ENCODE data around the gene AGPAT3. TPM values are rescaled to one million over a fixed set of nuclear protein-coding genes. Genes with fewer than 3 reads are reported as not detected.

Gene AGPAT3
- total and polyA plus RNA-seq, 10 of the 15 experiments (the other 5 are each of a cell fraction or from before 2014, with no cell fraction given): 1.2 to 110 (median 30.8) TPM

- TF ChIP-seq ZBTB11 (CRISPR knock-in tag; IDR thresholded peaks at IDR 0.05) (no peak), SRF (IDR thresholded peaks at IDR 0.05; ENCODE audit: low read depth in 2 of 2, low read length in 2 of 2) (no peak), POLR2A (IDR thresholded peaks at IDR 0.05; ENCODE audit: low read depth, low read length) (no peak), RB1 (IDR thresholded peaks at IDR 0.05; ENCODE audit: borderline replicate concordance) (no peak)
- TF ChIP-seq, protein P1, sequence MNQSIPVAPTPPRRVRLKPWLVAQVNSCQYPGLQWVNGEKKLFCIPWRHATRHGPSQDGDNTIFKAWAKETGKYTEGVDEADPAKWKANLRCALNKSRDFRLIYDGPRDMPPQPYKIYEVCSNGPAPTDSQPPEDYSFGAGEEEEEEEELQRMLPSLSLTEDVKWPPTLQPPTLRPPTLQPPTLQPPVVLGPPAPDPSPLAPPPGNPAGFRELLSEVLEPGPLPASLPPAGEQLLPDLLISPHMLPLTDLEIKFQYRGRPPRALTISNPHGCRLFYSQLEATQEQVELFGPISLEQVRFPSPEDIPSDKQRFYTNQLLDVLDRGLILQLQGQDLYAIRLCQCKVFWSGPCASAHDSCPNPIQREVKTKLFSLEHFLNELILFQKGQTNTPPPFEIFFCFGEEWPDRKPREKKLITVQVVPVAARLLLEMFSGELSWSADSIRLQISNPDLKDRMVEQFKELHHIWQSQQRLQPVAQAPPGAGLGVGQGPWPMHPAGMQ (IDR thresholded peaks at IDR 0.05; ENCODE audit: borderline replicate concordance): no peak
These were observed 4.7 kb downstream of the AGPAT3 start (continued) for GRCh38 chr21:43869486-43870325.

- FAIRE-seq: no peak
- in situ Hi-C loops (cut with MboI) (no loop called here), intact Hi-C loops (cut with micrococcal nuclease; ENCODE audit: unreplicated experiment) (no loop called here)
- no peak for DNase-seq (ENCODE audit: low read depth, low spot score)
- WGBS (ENCODE audit: insufficient coverage, insufficient replicate concordance, low lambda C conversion rate, missing lambda C conversion rate): 98% methylated on average over 4 of the region's 4 CpGs
- Histone ChIP-seq H3K9ac (ENCODE audit: control insufficient read depth, insufficient read depth, low read length) (no peak overlapping the region), H2AFZ (ENCODE audit: control insufficient read depth, low read depth, low read length) (no peak overlapping the region), H3K27me3 (replicated peaks in 1 of 2; ENCODE audit: control insufficient read depth in 2 of 2, insufficient read depth in 2 of 2, low read length in 1 of 2) (no peaks in the 10 kb centered on the region), H3K4me1 (ENCODE audit: control insufficient read depth, insufficient read depth, low read length) (peaks cover 16% of the 10 kb centered on the region), H3K36me3 (ENCODE audit: control insufficient read depth in 2 of 2, insufficient read depth in 2 of 2, low read length in 1 of 2) (peaks cover 8 to 15% of the 10 kb centered on the region in 2 experiments; a peak in 3 of 4 replicates), H4K20me1 (ENCODE audit: control insufficient read depth, insufficient read depth) (peaks cover 3% of the 10 kb centered on the region; the same call in 1 of the 2 replicates), H3K4me3 (no peak overlapping the region), H3K9me3 (replicated peaks; ENCODE audit: control insufficient read depth, insufficient read depth, low read length) (no peaks in the 10 kb centered on the region; the same call in 2 of the 3 replicates), H3K79me2 (ENCODE audit: control insufficient read depth, insufficient read depth, low read length) (peaks cover 84% of the 10 kb centered on the region), H3K4me2 (ENCODE audit: control insufficient read depth, insufficient read depth) (no peak overlapping the region), H3K27ac (ENCODE audit: control insufficient read depth, insufficient read depth) (no peak overlapping the region)
- ChIA-PET POLR2A (no interaction called here), CTCF (no interaction called here), RAD21 (ENCODE audit: unreplicated experiment) (no interaction called here), SMC1A (ENCODE audit: uncharacterized antibody, unreplicated experiment) (no interaction called here)
- no TSS peak for BruUV-seq (replicated peaks)
- no peak for ATAC-seq
- TF ChIP-seq NRF1 (conservative IDR thresholded peaks at IDR 0.05; ENCODE audit: low read depth, low read length) (no peak), SP1 (IDR thresholded peaks at IDR 0.05; ENCODE audit: low read depth, low read length) (no peak), ZNF622 (IDR thresholded peaks at IDR 0.05) (no peak), SUZ12 (IDR thresholded peaks at IDR 0.05; ENCODE audit: unreplicated experiment) (no peak), ZSCAN29 (IDR thresholded peaks at IDR 0.05) (no peak)
- TF ChIP-seq, protein P2, sequence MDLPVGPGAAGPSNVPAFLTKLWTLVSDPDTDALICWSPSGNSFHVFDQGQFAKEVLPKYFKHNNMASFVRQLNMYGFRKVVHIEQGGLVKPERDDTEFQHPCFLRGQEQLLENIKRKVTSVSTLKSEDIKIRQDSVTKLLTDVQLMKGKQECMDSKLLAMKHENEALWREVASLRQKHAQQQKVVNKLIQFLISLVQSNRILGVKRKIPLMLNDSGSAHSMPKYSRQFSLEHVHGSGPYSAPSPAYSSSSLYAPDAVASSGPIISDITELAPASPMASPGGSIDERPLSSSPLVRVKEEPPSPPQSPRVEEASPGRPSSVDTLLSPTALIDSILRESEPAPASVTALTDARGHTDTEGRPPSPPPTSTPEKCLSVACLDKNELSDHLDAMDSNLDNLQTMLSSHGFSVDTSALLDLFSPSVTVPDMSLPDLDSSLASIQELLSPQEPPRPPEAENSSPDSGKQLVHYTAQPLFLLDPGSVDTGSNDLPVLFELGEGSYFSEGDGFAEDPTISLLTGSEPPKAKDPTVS (IDR thresholded peaks at IDR 0.05; ENCODE audit: low read depth, low read length): no peak
- TF ChIP-seq, protein P3, sequence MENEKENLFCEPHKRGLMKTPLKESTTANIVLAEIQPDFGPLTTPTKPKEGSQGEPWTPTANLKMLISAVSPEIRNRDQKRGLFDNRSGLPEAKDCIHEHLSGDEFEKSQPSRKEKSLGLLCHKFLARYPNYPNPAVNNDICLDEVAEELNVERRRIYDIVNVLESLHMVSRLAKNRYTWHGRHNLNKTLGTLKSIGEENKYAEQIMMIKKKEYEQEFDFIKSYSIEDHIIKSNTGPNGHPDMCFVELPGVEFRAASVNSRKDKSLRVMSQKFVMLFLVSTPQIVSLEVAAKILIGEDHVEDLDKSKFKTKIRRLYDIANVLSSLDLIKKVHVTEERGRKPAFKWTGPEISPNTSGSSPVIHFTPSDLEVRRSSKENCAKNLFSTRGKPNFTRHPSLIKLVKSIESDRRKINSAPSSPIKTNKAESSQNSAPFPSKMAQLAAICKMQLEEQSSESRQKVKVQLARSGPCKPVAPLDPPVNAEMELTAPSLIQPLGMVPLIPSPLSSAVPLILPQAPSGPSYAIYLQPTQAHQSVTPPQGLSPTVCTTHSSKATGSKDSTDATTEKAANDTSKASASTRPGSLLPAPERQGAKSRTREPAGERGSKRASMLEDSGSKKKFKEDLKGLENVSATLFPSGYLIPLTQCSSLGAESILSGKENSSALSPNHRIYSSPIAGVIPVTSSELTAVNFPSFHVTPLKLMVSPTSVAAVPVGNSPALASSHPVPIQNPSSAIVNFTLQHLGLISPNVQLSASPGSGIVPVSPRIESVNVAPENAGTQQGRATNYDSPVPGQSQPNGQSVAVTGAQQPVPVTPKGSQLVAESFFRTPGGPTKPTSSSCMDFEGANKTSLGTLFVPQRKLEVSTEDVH (IDR thresholded peaks at IDR 0.05; ENCODE audit: low read depth, partially characterized antibody): no peak
These were observed 6.5 kb downstream of the AGPAT3 start for GRCh38 chr21:43871487-43871886.
